Keratinocyte (primary cell): ENCODE data around the gene OR13J1. TPM values are rescaled to one million over a fixed set of nuclear protein-coding genes. Genes with fewer than 3 reads are reported as not detected.
A peak's percentile ranks its signal among the peaks of the same experiment; 100 is the strongest.

Experiments used
- DNase-seq: peaks from one replicate; pipeline ENCODE4 v3.0.0-alpha.2; 2011; ENCODE audit warnings: low read depth, missing footprints, low spot score
- FAIRE-seq: peaks from 2 replicates; lab custom pipeline; 2011; peaks lifted over from hg19 to GRCh38; lab: Jason Lieb, UNC
- H2AFZ ChIP-seq: 2 replicates; pipeline ENCODE4 v1.6.0; 2012; ENCODE audit warnings: low read length, control low read depth, inconsistent platforms; ENCODE audit not compliant: control insufficient read depth
- H3K27ac ChIP-seq: 2 replicates; pipeline ENCODE4 v1.5.1; 2011; ENCODE audit warnings: low read length; ENCODE audit not compliant: control insufficient read depth, insufficient read depth
- H3K27me3 ChIP-seq: 3 replicates; pipeline ENCODE4 v1.6.0; 2011; ENCODE audit warnings: low read length; ENCODE audit not compliant: control insufficient read depth, insufficient read depth; ENCODE audit errors: extremely low read depth
- H3K36me3 ChIP-seq, 2 experiments: 2 replicates in 1 of 2; 3 replicates in 1 of 2; pipeline ENCODE4 v1.5.1; 2011; ENCODE audit warnings: low read length in 2 of 2, mild to moderate bottlenecking in 1 of 2; ENCODE audit not compliant: control insufficient read depth in 2 of 2, insufficient read depth in 2 of 2; ENCODE audit errors: extremely low read depth in 1 of 2
- H3K4me1 ChIP-seq: 3 replicates; pipeline ENCODE4 v1.5.1; 2011; ENCODE audit warnings: low read length; ENCODE audit not compliant: control insufficient read depth, insufficient read depth; ENCODE audit errors: extremely low read depth
- H3K4me2 ChIP-seq: 3 replicates; pipeline ENCODE4 v1.6.0; 2011; ENCODE audit warnings: low read depth, low read length; ENCODE audit not compliant: control insufficient read depth, insufficient read depth; ENCODE audit errors: extremely low read depth
- H3K4me3 ChIP-seq, 3 experiments: fragments of 200-600 bp in 1 of 3; sonication (generic) in 1 of 3; 2 replicates in 2 of 3; 3 replicates in 1 of 3; pipeline ENCODE4 v1.5.1; 2011 to 2016; ENCODE audit warnings: low read length in 3 of 3, mild to moderate bottlenecking in 3 of 3, control low read depth in 2 of 3, inconsistent platforms in 1 of 3, low read depth in 1 of 3, mixed read lengths in 1 of 3, mixed run types in 1 of 3, moderate library complexity in 1 of 3; ENCODE audit not compliant: control insufficient read depth in 2 of 3, insufficient read depth in 2 of 3; ENCODE audit errors: extremely low read depth in 1 of 3
- H3K79me2 ChIP-seq: 2 replicates; pipeline ENCODE4 v1.6.0; 2012; ENCODE audit warnings: low read length; ENCODE audit not compliant: control insufficient read depth, insufficient read depth
- H3K9ac ChIP-seq: 3 replicates; pipeline ENCODE4 v1.6.0; 2011; ENCODE audit warnings: low read length; ENCODE audit not compliant: control insufficient read depth, insufficient read depth; ENCODE audit errors: extremely low read depth
- H3K9me1 ChIP-seq: 3 replicates; pipeline ENCODE4 v1.6.0; 2011; ENCODE audit warnings: low read length; ENCODE audit not compliant: control insufficient read depth, insufficient read depth; ENCODE audit errors: extremely low read depth
- H3K9me3 ChIP-seq: 2 replicates; pipeline ENCODE4 v1.5.1; 2012; ENCODE audit warnings: low read depth, low read length; ENCODE audit not compliant: control insufficient read depth
- H4K20me1 ChIP-seq: 3 replicates; pipeline ENCODE4 v1.6.0; 2011; ENCODE audit warnings: low read length; ENCODE audit not compliant: control insufficient read depth, insufficient read depth; ENCODE audit errors: extremely low read depth
- CTCF ChIP-seq, 3 experiments: IDR thresholded peaks in 1 of 3; conservative IDR thresholded peaks in 1 of 3; optimal IDR thresholded peaks in 1 of 3; 2 replicates in 2 of 3; 3 replicates in 1 of 3; pipeline versions ENCODE3 to v1.5.1; 2011; ENCODE audit warnings: low read length in 3 of 3, mild to moderate bottlenecking in 3 of 3, moderate library complexity in 2 of 3, control low read depth in 1 of 3, inconsistent platforms in 1 of 3; ENCODE audit not compliant: insufficient read depth in 2 of 3; ENCODE audit errors: extremely low read depth in 1 of 3
- EZH2 ChIP-seq: IDR thresholded peaks from one replicate; pipeline ENCODE4 v1.6.1; 2012; ENCODE audit warnings: inconsistent platforms, mild to moderate bottlenecking, low read length, moderate library complexity
- dilution Hi-C: fragments of 300-500 bp; cut with MboI; formaldehyde crosslinking; loops from one replicate; pipeline ENCODE4 v1.7.0; 2020; ENCODE audit warnings: low sequenced_read_pairs; ENCODE audit not compliant: extremely low pct_ligation_motif_present
- polyA plus RNA-seq, 5 experiments: library from polyadenylated mRNA; depleted of rRNA in 3 of 5; stranded (reverse) in 3 of 5; stranded (forward) in 1 of 5; unstranded in 1 of 5; fragments of >200 nt; gene quantifications; 1 replicate in 1 of 5; 2 replicates in 3 of 5; 3 replicates in 1 of 5; pipeline versions ENCODE4 v1.2.1 to v1.2.3, GENCODE V29; 2011 to 2012; ENCODE audit warnings: missing spikeins in 2 of 5, low read depth in 1 of 5, low replicate concordance in 1 of 5

Gene OR13J1
- polyA plus RNA-seq, 1 donor (not counting 4 experiments of a cell fraction or from before 2014, with no cell fraction given): not detected

GRCh38 chr9:35835216-35835632 lies 35.0 kb downstream of the OR13J1 start:
- H3K4me3 ChIP-seq: no peak overlapping the region
- H3K36me3 ChIP-seq: no peaks in the 10 kb centered on the region
- no peaks in the 10 kb centered on the region for H3K9me1 ChIP-seq
- no peaks in the 10 kb centered on the region for H3K9me3 ChIP-seq
- peak; percentile 72 for FAIRE-seq
- no peak for DNase-seq
- TF ChIP-seq EZH2 (no peak), CTCF (optimal IDR thresholded peaks at IDR 0.05 in 1 of 3, IDR thresholded peaks at IDR 0.05 in 1 of 3, conservative IDR thresholded peaks at IDR 0.05 in 1 of 3; ENCODE audit: extremely low read depth in 1 of 3, insufficient read depth in 2 of 3, low read length in 3 of 3) (peak; percentile 56 to 79 (median 69))
- no peaks in the 10 kb centered on the region for H3K27me3 ChIP-seq
- no peak overlapping the region for H3K4me2 ChIP-seq
- dilution Hi-C loops: no loop called here
- H3K79me2 ChIP-seq: no peaks in the 10 kb centered on the region
- no peak overlapping the region for H3K9ac ChIP-seq
- H2AFZ ChIP-seq: no peak overlapping the region
- no peak overlapping the region for H3K27ac ChIP-seq
- no peaks in the 10 kb centered on the region for H4K20me1 ChIP-seq
- H3K4me1 ChIP-seq: no peaks in the 10 kb centered on the region

- H3K4me3 ChIP-seq: no peak overlapping the region
- H3K9ac ChIP-seq: no peak overlapping the region
- no peaks in the 10 kb centered on the region for H3K36me3 ChIP-seq
- H3K27ac ChIP-seq: no peak overlapping the region
- no peak for DNase-seq
- no peaks in the 10 kb centered on the region for H3K9me3 ChIP-seq
- peaks cover 2% of the 10 kb centered on the region for H3K4me1 ChIP-seq
- no peaks in the 10 kb centered on the region for H3K9me1 ChIP-seq
- no peaks in the 10 kb centered on the region for H3K79me2 ChIP-seq
- no peaks in the 10 kb centered on the region for H4K20me1 ChIP-seq
- TF ChIP-seq EZH2: no peak
- no peak for TF ChIP-seq CTCF (optimal IDR thresholded peaks at IDR 0.05 in 1 of 3, IDR thresholded peaks at IDR 0.05 in 1 of 3, conservative IDR thresholded peaks at IDR 0.05 in 1 of 3; ENCODE audit: extremely low read depth in 1 of 3, insufficient read depth in 2 of 3, low read length in 3 of 3)
- dilution Hi-C loops: no loop called here
- H3K27me3 ChIP-seq: no peaks in the 10 kb centered on the region
- no peak overlapping the region for H3K4me2 ChIP-seq
- H2AFZ ChIP-seq: no peak overlapping the region
- FAIRE-seq: no peak
These were observed 35.7 kb downstream of the OR13J1 start for GRCh38 chr9:35834260-35835215.
